Keratinocyte (primary cell): Measurements from ENCODE around the gene CAPN15.

Experiments used
- EZH2 ChIP-seq: IDR thresholded peaks from one replicate; pipeline ENCODE4 v1.6.1; 2012; ENCODE audit warnings: inconsistent platforms, mild to moderate bottlenecking, low read length, moderate library complexity
- TF ChIP-seq, protein P1 (sequence below), 3 experiments: IDR thresholded peaks in 1 of 3; conservative IDR thresholded peaks in 1 of 3; optimal IDR thresholded peaks in 1 of 3; 2 replicates in 2 of 3; 3 replicates in 1 of 3; pipeline versions ENCODE3 to v1.5.1; 2011; ENCODE audit warnings: low read length in 3 of 3, mild to moderate bottlenecking in 3 of 3, moderate library complexity in 2 of 3, control low read depth in 1 of 3, inconsistent platforms in 1 of 3; ENCODE audit not compliant: insufficient read depth in 2 of 3; ENCODE audit errors: extremely low read depth in 1 of 3

DNA sequence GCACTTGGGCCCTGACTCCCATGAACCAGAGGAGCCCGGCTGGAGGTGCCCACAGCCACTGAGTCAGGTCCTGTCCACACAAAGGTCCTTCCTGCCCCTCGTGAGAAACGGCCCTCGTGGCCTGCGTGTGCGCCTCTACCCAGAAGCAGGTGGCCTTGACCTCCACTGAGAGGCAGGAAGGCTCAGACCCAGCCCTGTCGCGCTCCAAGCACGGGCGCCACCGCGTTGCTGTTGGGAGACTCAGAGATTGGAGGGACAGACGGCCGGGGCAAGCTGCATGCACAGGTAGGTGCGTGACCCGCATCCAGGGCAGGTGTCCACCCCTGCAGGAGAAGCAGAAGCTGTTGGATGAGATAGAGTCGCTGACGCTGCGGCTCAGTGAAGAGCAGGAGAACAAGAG lies 8.1 kb upstream of the CAPN15 start:
- TF ChIP-seq, protein P1, sequence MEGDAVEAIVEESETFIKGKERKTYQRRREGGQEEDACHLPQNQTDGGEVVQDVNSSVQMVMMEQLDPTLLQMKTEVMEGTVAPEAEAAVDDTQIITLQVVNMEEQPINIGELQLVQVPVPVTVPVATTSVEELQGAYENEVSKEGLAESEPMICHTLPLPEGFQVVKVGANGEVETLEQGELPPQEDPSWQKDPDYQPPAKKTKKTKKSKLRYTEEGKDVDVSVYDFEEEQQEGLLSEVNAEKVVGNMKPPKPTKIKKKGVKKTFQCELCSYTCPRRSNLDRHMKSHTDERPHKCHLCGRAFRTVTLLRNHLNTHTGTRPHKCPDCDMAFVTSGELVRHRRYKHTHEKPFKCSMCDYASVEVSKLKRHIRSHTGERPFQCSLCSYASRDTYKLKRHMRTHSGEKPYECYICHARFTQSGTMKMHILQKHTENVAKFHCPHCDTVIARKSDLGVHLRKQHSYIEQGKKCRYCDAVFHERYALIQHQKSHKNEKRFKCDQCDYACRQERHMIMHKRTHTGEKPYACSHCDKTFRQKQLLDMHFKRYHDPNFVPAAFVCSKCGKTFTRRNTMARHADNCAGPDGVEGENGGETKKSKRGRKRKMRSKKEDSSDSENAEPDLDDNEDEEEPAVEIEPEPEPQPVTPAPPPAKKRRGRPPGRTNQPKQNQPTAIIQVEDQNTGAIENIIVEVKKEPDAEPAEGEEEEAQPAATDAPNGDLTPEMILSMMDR (optimal IDR thresholded peaks at IDR 0.05 in 1 of 3, IDR thresholded peaks at IDR 0.05 in 1 of 3, conservative IDR thresholded peaks at IDR 0.05 in 1 of 3; ENCODE audit: extremely low read depth in 1 of 3, insufficient read depth in 2 of 3, low read length in 3 of 3), result no peak
- no peak for TF ChIP-seq EZH2
